Peyer's patch (tissue), 4 donors: ENCODE measurements around the gene ADGRL4.

ENCODE experiments used
- CTCF ChIP-seq, 6 experiments: fragments of 450-650 bp in 4 of 6; fragments of 200-600 bp in 2 of 6; sonication (generic) in 1 of 6; IDR thresholded peaks; one replicate each; pipeline ENCODE4 v1.5.1; 2017 to 2019; ENCODE audit warnings: antibody characterized with exemption in 6 of 6, mild to moderate bottlenecking in 3 of 6, moderate library complexity in 1 of 6
- POLR2A ChIP-seq, 2 donors: fragments of 450-650 bp; IDR thresholded peaks; one replicate each; pipeline ENCODE4 v1.5.1; 2017; ENCODE audit warnings: antibody characterized with exemption in 2 of 2, mild to moderate bottlenecking in 2 of 2, moderate library complexity in 2 of 2

- TF ChIP-seq CTCF (IDR thresholded peaks at IDR 0.05) (no peak), POLR2A (IDR thresholded peaks at IDR 0.05) (no peak)
These were observed at the start of gene ADGRL4 for GRCh38 chr1:79006564-79006963.
